ENCODE results near the gene GCGR.

GRCh38 chr17:81852237-81852636 lies 48.3 kb downstream of the GCGR start:
- TF ChIP-seq ZNF10 (CRISPR knock-in tag; IDR thresholded peaks at IDR 0.05; ENCODE audit: borderline replicate concordance, low read depth) (no peak), ZSCAN25 (CRISPR knock-in tag; IDR thresholded peaks at IDR 0.05) (no peak), ZNF274 (CRISPR knock-in tag; IDR thresholded peaks at IDR 0.05) (no peak), MAFF (IDR thresholded peaks at IDR 0.05; ENCODE audit: low read depth, low read length) (no peak), ZFP36 (IDR thresholded peaks at IDR 0.05; ENCODE audit: borderline replicate concordance, low read depth, low read length, partially characterized antibody) (no peak), STAT6 (CRISPR knock-in tag; IDR thresholded peaks at IDR 0.05; ENCODE audit: borderline replicate concordance) (no peak), BRD4 (CRISPR knock-in tag; IDR thresholded peaks at IDR 0.05) (no peak), U2AF1 (optimal IDR thresholded peaks at IDR 0.05; ENCODE audit: low read depth, low read length) (no peak), EZH2 (conservative IDR thresholded peaks at IDR 0.05; ENCODE audit: low read depth, low read length) (no peak)

All from HepG2 (cell line).